PC-3 (cell line): ENCODE measurements around the gene CDK11A.
"Not testable (repeated sequence)": the region's sequence is repeated elsewhere in the genome, so short reads cannot be mapped to it uniquely, and the experiment has no call there.

Experiments used
- CTCF ChIP-seq: fragments of 300-600 bp; sonication (generic); conservative IDR thresholded peaks from 2 replicates; pipeline ENCODE4 v1.5.1; 2017; ENCODE audit warnings: antibody characterized with exemption, low read depth, mild to moderate bottlenecking, low read length
- EZH2 ChIP-seq: fragments of 300-600 bp; sonication (generic); IDR thresholded peaks from one replicate; pipeline ENCODE4 v1.6.1; 2017; ENCODE audit warnings: antibody characterized with exemption, mild to moderate bottlenecking, low read length; ENCODE audit not compliant: unreplicated experiment

GRCh38 chr1:1749941-1750340 lies 25.8 kb upstream of the CDK11A start:
- TF ChIP-seq CTCF, EZH2: not testable (repeated sequence)
